GM12878 (cell line): ENCODE measurements around the gene SLC41A1. TPM values are rescaled to one million over a fixed set of nuclear protein-coding genes. Genes with fewer than 3 reads are reported as not detected.

ENCODE experiments used
- ATAC-seq: fragments of 200-7000 bp; cut with Tn5 transposase; 3 replicates; pipeline ENCODE4 v1.9.1; 2020; ENCODE audit warnings: mild to moderate bottlenecking, moderate library complexity
- BruUV-seq: library from RNA; stranded (reverse); fragments of 400-500 nt; replicated peaks from 2 replicates; lab custom pipeline; 2021; lab: Mats Ljungman, UMichigan
- CTCF ChIA-PET: fragments of 300-600 bp; sonication (Branson Sonifier 250); formaldehyde crosslinking; extraction: SDS; loops from one replicate; lab custom pipeline; 2021; ENCODE audit warnings: inconsistent platforms; lab: Yijun Ruan, JAX
- POLR2A ChIA-PET: fragments of 350-600 bp; formaldehyde crosslinking; extraction: SDS; loops from one replicate; lab custom pipeline; 2021; ENCODE audit warnings: inconsistent platforms; lab: Charles Lee
- RAD21 ChIA-PET: fragments of 300-600 bp; sonication (Branson Sonifier 250); formaldehyde crosslinking; loops from one replicate; lab custom pipeline; 2023; ENCODE audit warnings: antibody characterized with exemption; ENCODE audit not compliant: unreplicated experiment; lab: Charles Lee
- SMC1A ChIA-PET: fragments of 300-600 bp; sonication (Branson Sonifier 250); formaldehyde crosslinking; loops from one replicate; lab custom pipeline; 2023; ENCODE audit not compliant: unreplicated experiment, uncharacterized antibody; lab: Charles Lee
- DNase-seq: peaks from one replicate; pipeline ENCODE4 v3.0.0-alpha.2; 2011; ENCODE audit warnings: low read depth, low spot score
- FAIRE-seq: peaks from 3 replicates; lab custom pipeline; 2011; peaks lifted over from hg19 to GRCh38; lab: Jason Lieb, UNC
- H2AFZ ChIP-seq: 2 replicates; pipeline ENCODE4 v1.6.0; 2011; ENCODE audit warnings: low read depth, low read length, control low read depth; ENCODE audit not compliant: control insufficient read depth
- H3K27ac ChIP-seq: 2 replicates; pipeline ENCODE4 v1.5.1; 2011; ENCODE audit warnings: control low read depth; ENCODE audit not compliant: control insufficient read depth, insufficient read depth
- H3K27me3 ChIP-seq, 2 experiments: replicated peaks in 1 of 2; 2 replicates each; pipeline versions ENCODE4 v1.6.0 to v1.6.1; 2011; ENCODE audit warnings: low read length in 1 of 2; ENCODE audit not compliant: control insufficient read depth in 2 of 2, insufficient read depth in 2 of 2
- H3K36me3 ChIP-seq, 2 experiments: 2 replicates each; pipeline ENCODE4 v1.5.1; 2011; ENCODE audit warnings: low read length in 1 of 2; ENCODE audit not compliant: control insufficient read depth in 2 of 2, insufficient read depth in 2 of 2
- H3K4me1 ChIP-seq: 2 replicates; pipeline ENCODE4 v1.6.1; 2011; ENCODE audit warnings: mild to moderate bottlenecking, low read length, moderate library complexity, mixed read lengths; ENCODE audit not compliant: control insufficient read depth, insufficient read depth
- H3K4me2 ChIP-seq: 2 replicates; pipeline ENCODE4 v1.6.0; 2011; ENCODE audit warnings: control low read depth; ENCODE audit not compliant: control insufficient read depth, insufficient read depth
- H3K4me3 ChIP-seq: fragments of 200-600 bp; sonication (generic); 2 replicates; pipeline ENCODE4 v1.5.1; 2016
- H3K79me2 ChIP-seq: 2 replicates; pipeline ENCODE4 v1.6.0; 2011; ENCODE audit warnings: low read length; ENCODE audit not compliant: control insufficient read depth, insufficient read depth
- H3K9ac ChIP-seq: 2 replicates; pipeline ENCODE4 v1.8.0; 2011; ENCODE audit warnings: low read length, control low read depth, mixed read lengths; ENCODE audit not compliant: control insufficient read depth, insufficient read depth
- H3K9me3 ChIP-seq: replicated peaks from 3 replicates; pipeline ENCODE4 v1.5.1; 2011; ENCODE audit warnings: mild to moderate bottlenecking, low read length; ENCODE audit not compliant: control insufficient read depth, insufficient read depth
- H4K20me1 ChIP-seq: 2 replicates; pipeline ENCODE4 v1.6.0; 2011; ENCODE audit not compliant: control insufficient read depth, insufficient read depth
- ESRRA ChIP-seq: IDR thresholded peaks from 2 replicates; pipeline ENCODE4 v1.6.1; 2012; ENCODE audit warnings: mild to moderate bottlenecking, low read length, improper control_type of control experiment
- NFYB ChIP-seq: IDR thresholded peaks from 2 replicates; pipeline ENCODE4 v1.6.1; 2011; ENCODE audit warnings: low read depth, mild to moderate bottlenecking, low read length, improper control_type of control experiment, moderate library complexity; ENCODE audit not compliant: insufficient read depth
- SMARCA5 ChIP-seq: fragments of 450-650 bp; IDR thresholded peaks from 2 replicates; pipeline ENCODE4 v1.6.1; 2017; ENCODE audit warnings: mild to moderate bottlenecking
- WGBS: methylation state at CpG from one replicate; pipeline ENCODE4 v1.1.6; 2016; ENCODE audit warnings: low lambda C conversion rate; ENCODE audit not compliant: insufficient replicate concordance, insufficient coverage; ENCODE audit errors: missing lambda C conversion rate; 5-methylcytosine and 5-hydroxymethylcytosine counted together
- in situ Hi-C: fragments of 300-500 bp; cut with MboI; formaldehyde crosslinking; loops from 9 replicates; pipeline ENCODE4 v1.14.3; 2018; ENCODE audit warnings: mixed read lengths
- intact Hi-C: fragments of 100-400 bp; cut with micrococcal nuclease; formaldehyde crosslinking; loops from one replicate; pipeline ENCODE4 v1.14.2; 2022; ENCODE audit not compliant: unreplicated experiment
- polyA plus RNA-seq, 11 experiments: library from polyadenylated mRNA; depleted of rRNA in 4 of 11; unstranded in 6 of 11; stranded (reverse) in 5 of 11; fragments of >200 nt; fragmentation: Nextera tagmentation in 4 of 11; fragmentation: Illumina TruSeq in 1 of 11; extraction: Ambion mirVana in 4 of 11; extraction: Trizol in 1 of 11; gene quantifications; 1 replicate in 1 of 11; 2 replicates in 10 of 11; pipeline versions ENCODE4 v1.2.1 to v1.2.3, GENCODE V29; 2011 to 2016; ENCODE audit warnings: inconsistent platforms in 2 of 11, missing spikeins in 2 of 11, low read depth in 1 of 11
- total RNA-seq, 4 experiments: library from RNA; depleted of rRNA in 3 of 4; stranded (reverse); fragments of >200 nt in 3 of 4; fragmentation: Illumina TruSeq in 1 of 4; extraction: Trizol in 1 of 4; gene quantifications; 2 replicates each; pipeline versions ENCODE4 v1.2.1 to v1.2.3, GENCODE V29; 2013 to 2021
- TF ChIP-seq, protein P1 (sequence below): fragments of 450-650 bp; formaldehyde crosslinking; IDR thresholded peaks from 2 replicates; pipeline ENCODE4 v1.4.0; 2020; ENCODE audit warnings: mild to moderate bottlenecking, moderate library complexity

Gene SLC41A1
- total and polyA plus RNA-seq, 10 of the 15 experiments (the other 5 are each of a cell fraction or from before 2014, with no cell fraction given) = 0.13 to 11.3 (median 0.42) TPM

DNA sequence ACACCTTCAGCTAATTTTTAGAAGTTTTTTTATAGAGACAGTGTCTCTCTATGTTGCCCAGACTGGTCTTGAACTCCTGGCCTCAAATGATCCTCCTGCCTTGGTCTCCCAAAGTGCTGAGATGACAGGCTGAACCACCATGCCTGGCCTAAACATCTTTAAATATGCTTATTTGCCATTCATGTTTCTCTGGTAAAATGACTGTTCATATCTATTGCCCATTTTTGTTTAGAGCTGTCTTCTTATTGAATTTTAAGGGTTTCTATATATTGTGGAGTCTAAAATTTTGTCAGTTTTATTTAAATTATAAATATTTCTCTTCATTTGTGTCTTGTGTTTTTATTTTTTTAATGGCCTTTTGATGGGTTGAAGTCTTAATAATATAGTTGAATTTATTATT lies 40.0 kb upstream of the SLC41A1 start:
- no peaks in the 10 kb centered on the region for H3K79me2 ChIP-seq
- no peaks in the 10 kb centered on the region for H3K36me3 ChIP-seq
- ATAC-seq = no peak
- H3K27me3 ChIP-seq = no peaks in the 10 kb centered on the region
- no peaks in the 10 kb centered on the region for H3K4me1 ChIP-seq
- no TSS peak for BruUV-seq
- SMC1A ChIA-PET = no interaction called here
- no peaks in the 10 kb centered on the region for H4K20me1 ChIP-seq
- no peak overlapping the region for H2AFZ ChIP-seq
- H3K9ac ChIP-seq = no peak overlapping the region
- TF ChIP-seq SMARCA5 = no peak
- no peak for TF ChIP-seq NFYB
- TF ChIP-seq ESRRA = no peak
- H3K27ac ChIP-seq = no peak overlapping the region
- intact Hi-C loops = no loop called here
- H3K4me2 ChIP-seq = no peak overlapping the region
- no peak for FAIRE-seq
- CTCF ChIA-PET = interaction anchor here (0.7 to 1.6 kb wide), 2 partner anchors 61 to 124 kb away, joined by 3 to 5 read pairs; no protein-coding TSS in a partner anchor
- RAD21 ChIA-PET = no interaction called here
- no peak for DNase-seq
- POLR2A ChIA-PET = no interaction called here
- in situ Hi-C loops = no loop called here
- H3K9me3 ChIP-seq = no peaks in the 10 kb centered on the region; the same call in 2 of the 3 replicates
- no peak overlapping the region for H3K4me3 ChIP-seq

DNA sequence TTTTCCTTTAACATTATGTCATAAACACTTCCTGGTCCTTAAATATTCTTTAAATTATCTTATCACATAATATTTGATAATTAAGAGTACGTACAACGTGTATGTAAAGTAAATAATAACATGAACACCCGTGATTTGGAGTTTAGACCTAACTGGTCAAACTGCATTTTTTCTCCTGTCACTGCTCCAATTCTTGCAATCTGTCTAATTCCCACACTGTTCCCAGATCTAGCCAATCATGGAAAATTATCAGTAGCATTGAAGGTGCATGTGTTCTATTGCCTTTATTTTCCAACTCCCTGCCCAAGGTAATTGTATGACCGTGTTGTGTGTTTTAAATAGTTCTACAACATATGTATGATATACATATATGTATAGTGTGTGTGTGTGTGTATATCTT lies 39.0 kb upstream of the SLC41A1 start:
- no peak overlapping the region for H3K4me2 ChIP-seq
- POLR2A ChIA-PET = no interaction called here

More for the DNA sequence above, 39.0 kb upstream of the SLC41A1 start:
- FAIRE-seq (no peak), DNase-seq (no peak), ATAC-seq (no peak)
- Histone ChIP-seq H3K4me1 (no peaks in the 10 kb centered on the region), H3K79me2 (no peaks in the 10 kb centered on the region), H3K27ac (no peak overlapping the region), H3K36me3 (no peaks in the 10 kb centered on the region), H3K4me3 (no peak overlapping the region), H2AFZ (no peak overlapping the region), H3K9me3 (no peaks in the 10 kb centered on the region; the same call in 2 of the 3 replicates), H3K9ac (no peak overlapping the region), H4K20me1 (no peaks in the 10 kb centered on the region), H3K27me3 (no peaks in the 10 kb centered on the region)
- intact Hi-C loops = no loop called here
- BruUV-seq = no TSS peak
- TF ChIP-seq, protein P1, sequence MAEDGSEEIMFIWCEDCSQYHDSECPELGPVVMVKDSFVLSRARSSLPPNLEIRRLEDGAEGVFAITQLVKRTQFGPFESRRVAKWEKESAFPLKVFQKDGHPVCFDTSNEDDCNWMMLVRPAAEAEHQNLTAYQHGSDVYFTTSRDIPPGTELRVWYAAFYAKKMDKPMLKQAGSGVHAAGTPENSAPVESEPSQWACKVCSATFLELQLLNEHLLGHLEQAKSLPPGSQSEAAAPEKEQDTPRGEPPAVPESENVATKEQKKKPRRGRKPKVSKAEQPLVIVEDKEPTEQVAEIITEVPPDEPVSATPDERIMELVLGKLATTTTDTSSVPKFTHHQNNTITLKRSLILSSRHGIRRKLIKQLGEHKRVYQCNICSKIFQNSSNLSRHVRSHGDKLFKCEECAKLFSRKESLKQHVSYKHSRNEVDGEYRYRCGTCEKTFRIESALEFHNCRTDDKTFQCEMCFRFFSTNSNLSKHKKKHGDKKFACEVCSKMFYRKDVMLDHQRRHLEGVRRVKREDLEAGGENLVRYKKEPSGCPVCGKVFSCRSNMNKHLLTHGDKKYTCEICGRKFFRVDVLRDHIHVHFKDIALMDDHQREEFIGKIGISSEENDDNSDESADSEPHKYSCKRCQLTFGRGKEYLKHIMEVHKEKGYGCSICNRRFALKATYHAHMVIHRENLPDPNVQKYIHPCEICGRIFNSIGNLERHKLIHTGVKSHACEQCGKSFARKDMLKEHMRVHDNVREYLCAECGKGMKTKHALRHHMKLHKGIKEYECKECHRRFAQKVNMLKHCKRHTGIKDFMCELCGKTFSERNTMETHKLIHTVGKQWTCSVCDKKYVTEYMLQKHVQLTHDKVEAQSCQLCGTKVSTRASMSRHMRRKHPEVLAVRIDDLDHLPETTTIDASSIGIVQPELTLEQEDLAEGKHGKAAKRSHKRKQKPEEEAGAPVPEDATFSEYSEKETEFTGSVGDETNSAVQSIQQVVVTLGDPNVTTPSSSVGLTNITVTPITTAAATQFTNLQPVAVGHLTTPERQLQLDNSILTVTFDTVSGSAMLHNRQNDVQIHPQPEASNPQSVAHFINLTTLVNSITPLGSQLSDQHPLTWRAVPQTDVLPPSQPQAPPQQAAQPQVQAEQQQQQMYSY (CRISPR knock-in tag) = no peak
- 44% methylated on average over 4 of the region's 4 CpGs for WGBS
- CTCF ChIA-PET = interaction anchor here (1.6 kb wide), 1 partner anchor 125 kb away, joined by 5 read pairs; no protein-coding TSS in a partner anchor
- SMC1A ChIA-PET = interaction anchor here (0.6 kb wide), 1 partner anchor 280 kb away, joined by 3 read pairs; no protein-coding TSS in a partner anchor
- RAD21 ChIA-PET = no interaction called here
- in situ Hi-C loops = no loop called here
